ENCODE data around the gene PIWIL4.

- TF ChIP-seq, protein P1, sequence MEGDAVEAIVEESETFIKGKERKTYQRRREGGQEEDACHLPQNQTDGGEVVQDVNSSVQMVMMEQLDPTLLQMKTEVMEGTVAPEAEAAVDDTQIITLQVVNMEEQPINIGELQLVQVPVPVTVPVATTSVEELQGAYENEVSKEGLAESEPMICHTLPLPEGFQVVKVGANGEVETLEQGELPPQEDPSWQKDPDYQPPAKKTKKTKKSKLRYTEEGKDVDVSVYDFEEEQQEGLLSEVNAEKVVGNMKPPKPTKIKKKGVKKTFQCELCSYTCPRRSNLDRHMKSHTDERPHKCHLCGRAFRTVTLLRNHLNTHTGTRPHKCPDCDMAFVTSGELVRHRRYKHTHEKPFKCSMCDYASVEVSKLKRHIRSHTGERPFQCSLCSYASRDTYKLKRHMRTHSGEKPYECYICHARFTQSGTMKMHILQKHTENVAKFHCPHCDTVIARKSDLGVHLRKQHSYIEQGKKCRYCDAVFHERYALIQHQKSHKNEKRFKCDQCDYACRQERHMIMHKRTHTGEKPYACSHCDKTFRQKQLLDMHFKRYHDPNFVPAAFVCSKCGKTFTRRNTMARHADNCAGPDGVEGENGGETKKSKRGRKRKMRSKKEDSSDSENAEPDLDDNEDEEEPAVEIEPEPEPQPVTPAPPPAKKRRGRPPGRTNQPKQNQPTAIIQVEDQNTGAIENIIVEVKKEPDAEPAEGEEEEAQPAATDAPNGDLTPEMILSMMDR (IDR thresholded peaks at IDR 0.05): no peak
- TF ChIP-seq ZFX (IDR thresholded peaks at IDR 0.05; ENCODE audit: borderline replicate concordance): no peak
These were observed 65.2 kb downstream of the PIWIL4 start for GRCh38 chr11:94632356-94632755.
